GM18870 (cell line): ENCODE data around the gene MASTL.

ENCODE experiments used
- ATAC-seq: cut with Tn5 transposase; IDR thresholded peaks from one replicate; pipeline ENCODE4 v1.9.1; 2021; ENCODE audit warnings: moderate library complexity; ENCODE audit not compliant: unreplicated experiment

Gene MASTL

GRCh38 chr10:27225011-27225590 lies 69.9 kb downstream of the MASTL start:
- no peak for ATAC-seq

- ATAC-seq, result no peak
These were observed 70.6 kb downstream of the MASTL start for GRCh38 chr10:27225642-27226257.

GRCh38 chr10:27230022-27230421 lies 74.9 kb downstream of the MASTL start:
- no peak for ATAC-seq

- ATAC-seq, result no peak
These were observed 80.6 kb downstream of the MASTL start for GRCh38 chr10:27235706-27236105.
